AG09309 (cell line): ENCODE results near the gene ADGRV1.

Source experiments
- DNase-seq: peaks from one replicate; pipeline ENCODE4 v3.0.0-alpha.2; 2010; ENCODE audit warnings: low read depth
- H3K4me3 ChIP-seq: 2 replicates; pipeline ENCODE4 v1.5.1; 2011; ENCODE audit warnings: mild to moderate bottlenecking, low read depth, low read length, moderate library complexity; ENCODE audit not compliant: control insufficient read depth
- CTCF ChIP-seq: IDR thresholded peaks from 2 replicates; pipeline ENCODE4 v1.5.1; 2011; ENCODE audit warnings: mild to moderate bottlenecking, low read depth, low read length, inconsistent platforms; ENCODE audit not compliant: insufficient read depth, control insufficient read depth; ENCODE audit errors: missing control alignments

ADGRV1 gene

GRCh38 chr5:91123901-91124300 is 565.3 kb downstream of the ADGRV1 start:
- DNase-seq = no peak
- H3K4me3 ChIP-seq = no peak overlapping the region
- TF ChIP-seq CTCF = no peak

- TF ChIP-seq CTCF = no peak
- DNase-seq = no peak
- no peak overlapping the region for H3K4me3 ChIP-seq
These were observed 567.3 kb downstream of the ADGRV1 start for GRCh38 chr5:91125916-91126315.

- peak; percentile 68 for DNase-seq
- no peak overlapping the region for H3K4me3 ChIP-seq
- no peak for TF ChIP-seq CTCF
These were observed 567.9 kb downstream of the ADGRV1 start for GRCh38 chr5:91126448-91126847.

DNA sequence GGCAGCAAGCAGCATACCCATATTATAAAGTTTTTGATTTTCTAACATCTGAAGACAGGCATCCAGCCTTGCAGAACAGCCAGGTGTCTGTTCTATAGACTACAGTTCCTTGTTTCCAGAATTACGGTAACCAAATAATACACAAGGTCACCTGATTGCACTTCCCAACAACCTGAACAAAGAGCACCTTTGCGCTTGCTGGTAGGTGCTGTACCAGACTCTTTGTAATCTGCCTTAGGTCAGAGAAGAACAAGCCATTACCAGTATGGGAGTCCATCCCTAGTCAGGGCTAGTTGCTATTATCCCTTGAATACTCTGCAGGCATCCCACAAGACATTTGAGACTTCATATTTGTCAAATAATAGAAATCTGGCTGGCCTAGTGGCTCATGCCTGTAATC is 568.3 kb downstream of the ADGRV1 start:
- no peak for DNase-seq
- no peak overlapping the region for H3K4me3 ChIP-seq
- no peak for TF ChIP-seq CTCF

DNA sequence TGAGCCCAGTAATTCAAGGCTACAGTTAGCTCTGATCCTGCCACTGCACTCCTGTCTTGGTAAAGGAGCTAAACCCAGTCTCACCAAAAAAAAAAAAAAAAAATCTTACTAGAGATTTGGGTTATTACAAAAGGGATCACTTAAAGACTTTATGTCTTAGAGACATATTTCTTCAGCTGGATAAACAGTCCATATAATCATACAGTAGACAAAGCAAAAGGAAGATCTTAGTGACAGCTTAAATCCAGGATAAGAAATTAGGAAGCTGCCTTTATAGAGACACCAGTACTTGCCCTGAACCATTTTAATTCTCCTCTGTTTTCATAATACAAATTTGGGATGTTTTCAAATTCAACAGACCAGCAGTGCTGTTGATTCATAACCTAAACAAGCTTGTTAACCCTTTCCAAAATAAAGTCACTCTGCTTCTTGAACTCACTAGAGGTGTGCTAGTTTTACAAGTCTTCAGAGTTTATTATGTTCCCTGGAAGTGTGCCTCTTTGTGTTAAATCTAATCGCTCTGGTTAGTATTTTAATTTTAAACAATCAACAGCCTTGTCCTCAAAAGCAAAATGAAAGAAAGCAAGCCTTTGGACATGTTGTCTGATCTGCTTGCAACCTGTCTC is 569.0 kb downstream of the ADGRV1 start:
- no peak for DNase-seq
- TF ChIP-seq CTCF = no peak
- H3K4me3 ChIP-seq = no peak overlapping the region

GRCh38 chr5:91128604-91129003 is 570.0 kb downstream of the ADGRV1 start:
- no peak for DNase-seq
- H3K4me3 ChIP-seq = no peak overlapping the region
- no peak for TF ChIP-seq CTCF

DNA sequence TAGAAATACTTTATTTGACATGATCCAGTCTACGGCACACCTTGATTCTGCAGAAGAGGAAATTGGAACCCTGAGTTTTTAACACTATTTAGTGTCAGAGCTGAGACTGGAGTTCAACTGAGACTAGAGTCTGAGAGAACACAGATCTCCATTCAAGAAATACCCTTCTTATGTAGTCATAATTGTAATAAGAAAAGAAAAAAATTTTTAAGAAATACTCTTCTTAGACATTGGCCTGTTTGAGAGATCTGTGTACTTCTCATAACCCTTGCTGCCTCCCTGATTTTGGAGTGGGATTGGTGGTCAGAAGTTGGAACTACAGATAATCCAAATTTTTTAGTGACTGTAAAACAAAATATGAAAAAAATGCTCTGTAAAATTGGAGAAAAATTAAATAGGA is 571.2 kb downstream of the ADGRV1 start:
- no peak for DNase-seq
- no peak for TF ChIP-seq CTCF
- H3K4me3 ChIP-seq = no peak overlapping the region
